K562 (cell line): ENCODE data around the gene DHDDS. TPM values are rescaled to one million over a fixed set of nuclear protein-coding genes. Genes with fewer than 3 reads are reported as not detected.

ENCODE experiments used
- BDP1 ChIP-seq: IDR thresholded peaks from 3 replicates; pipeline ENCODE4 v1.6.1; 2011; ENCODE audit not compliant: insufficient read length, insufficient read depth
- FOS ChIP-seq: IDR thresholded peaks from 3 replicates; pipeline ENCODE4 v1.6.1; 2011; ENCODE audit not compliant: insufficient read length; ENCODE audit errors: extremely low read depth
- GATAD2A ChIP-seq: fragments of 450-650 bp; IDR thresholded peaks from 2 replicates; pipeline ENCODE4 v1.6.1; 2017
- HDAC6 ChIP-seq: IDR thresholded peaks from 2 replicates; pipeline ENCODE4 v1.6.1; 2012; ENCODE audit warnings: low read depth, mild to moderate bottlenecking, control low read depth, inconsistent platforms, low read length, moderate library complexity
- HMGN3 ChIP-seq: IDR thresholded peaks from 2 replicates; pipeline ENCODE4 v1.6.1; 2011; ENCODE audit warnings: borderline replicate concordance, low read depth, mild to moderate bottlenecking, mixed read lengths, low read length; ENCODE audit not compliant: insufficient read length; ENCODE audit errors: extremely low read depth
- HSF4 ChIP-seq: fragments of 250-450 bp; sonication (Bioruptor Pico); IDR thresholded peaks from 2 replicates; pipeline ENCODE4 v2.1.2; 2022; ENCODE audit warnings: mild to moderate bottlenecking, moderate library complexity, borderline replicate concordance
- MECOM ChIP-seq: fragments of 250-450 bp; sonication (Bioruptor Pico); IDR thresholded peaks from 2 replicates; pipeline ENCODE4 v1.8.0; 2022; ENCODE audit warnings: inconsistent platforms
- NCOA1 ChIP-seq: fragments of 450-650 bp; IDR thresholded peaks from 2 replicates; pipeline ENCODE4 v1.6.1; 2016; ENCODE audit warnings: low read depth
- SAFB2 ChIP-seq: fragments of 200-400 bp; formaldehyde crosslinking; IDR thresholded peaks from 2 replicates; pipeline ENCODE4 v1.6.1; 2018; ENCODE audit warnings: borderline replicate concordance, low read length, low read depth, moderate library complexity; ENCODE audit not compliant: severe bottlenecking
- TAF15 ChIP-seq: fragments of 200-400 bp; formaldehyde crosslinking; IDR thresholded peaks from 2 replicates; pipeline ENCODE4 v1.6.1; 2017; ENCODE audit warnings: mild to moderate bottlenecking, low read depth, low read length, moderate library complexity
- TOE1 ChIP-seq, 2 experiments: fragments of 450-650 bp in 1 of 2; sonication (generic) in 1 of 2; formaldehyde crosslinking in 1 of 2; IDR thresholded peaks; 2 replicates each; pipeline versions ENCODE4 v1.7.1 to v1.8.0; 2016 to 2022; ENCODE audit warnings: borderline replicate concordance in 2 of 2, mild to moderate bottlenecking in 2 of 2, antibody characterized with exemption in 1 of 2, inconsistent platforms in 1 of 2, low read depth in 1 of 2, missing genetic modification reagents in 1 of 2, moderate library complexity in 1 of 2
- TRIM24 ChIP-seq, 2 experiments: fragments of 450-650 bp; IDR thresholded peaks; 2 replicates each; pipeline ENCODE4 v1.6.1; 2016
- ZNF146 ChIP-seq: IDR thresholded peaks from one replicate; pipeline ENCODE4 v1.6.1; 2018; ENCODE audit warnings: missing compliant biosample characterization; ENCODE audit not compliant: unreplicated experiment
- ZNF3 ChIP-seq: fragments of 250-450 bp; sonication (Bioruptor Pico); IDR thresholded peaks from 2 replicates; pipeline ENCODE4 v1.5.0; 2021; ENCODE audit warnings: mild to moderate bottlenecking, moderate library complexity
- ZNF436 ChIP-seq: fragments of 250-450, 450-650 bp; sonication (Bioruptor Pico); formaldehyde crosslinking; IDR thresholded peaks from 2 replicates; pipeline ENCODE4 v1.7.0; 2020; ENCODE audit warnings: mild to moderate bottlenecking
- ZNF589 ChIP-seq: fragments of 200-800 bp; sonication (Bioruptor generic); IDR thresholded peaks from 2 replicates; pipeline ENCODE4 v1.6.1; 2016; ENCODE audit warnings: low read depth, missing genetic modification characterization, missing compliant biosample characterization
- ZNF75A ChIP-seq: fragments of 450-650 bp; formaldehyde crosslinking; IDR thresholded peaks from 2 replicates; pipeline ENCODE4 v1.4.0; 2020; ENCODE audit warnings: mild to moderate bottlenecking
- ZNF778 ChIP-seq: fragments of 450-650 bp; formaldehyde crosslinking; IDR thresholded peaks from 2 replicates; pipeline ENCODE4 v1.4.0; 2020; ENCODE audit warnings: mild to moderate bottlenecking, moderate library complexity
- polyA plus RNA-seq, 8 experiments: library from polyadenylated mRNA; depleted of rRNA in 4 of 8; stranded (reverse) in 5 of 8; unstranded in 3 of 8; fragments of >200 nt; fragmentation: Nextera tagmentation in 2 of 8; fragmentation: Illumina TruSeq in 1 of 8; extraction: Ambion mirVana in 2 of 8; extraction: Trizol in 1 of 8; gene quantifications; 2 replicates each; pipeline versions ENCODE4 v1.2.1 to v1.2.3, GENCODE V29; 2011 to 2014; ENCODE audit warnings: inconsistent platforms in 1 of 8, missing spikeins in 1 of 8
- total RNA-seq, 7 experiments: library from RNA; depleted of rRNA in 6 of 7; stranded (reverse); fragments of >200 nt in 6 of 7; fragmentation: Illumina TruSeq in 2 of 7; extraction: Trizol in 2 of 7; gene quantifications; 2 replicates each; pipeline versions ENCODE4 v1.2.1 to v1.2.3, GENCODE V29; 2011 to 2021; ENCODE audit warnings: low replicate concordance in 1 of 7
- TF ChIP-seq, protein P1 (sequence below): sonication (generic); formaldehyde crosslinking; IDR thresholded peaks from 2 replicates; pipeline ENCODE4 v1.8.1; 2022; ENCODE audit warnings: missing genetic modification reagents
- TF ChIP-seq, protein P2 (sequence below): fragments of 450-650 bp; IDR thresholded peaks from 2 replicates; pipeline ENCODE4 v1.6.1; 2016; ENCODE audit warnings: low read depth
- TF ChIP-seq, protein P3 (sequence below): fragments of 250-450 bp; sonication (Bioruptor Pico); IDR thresholded peaks from 2 replicates; pipeline ENCODE4 v1.8.0; 2021; ENCODE audit warnings: moderate library complexity, mild to moderate bottlenecking, inconsistent platforms

Gene DHDDS
- total and polyA plus RNA-seq, 9 of the 15 experiments (the other 6 are each of a cell fraction or from before 2014, with no cell fraction given) = 33.3 to 55.0 (median 44.3) TPM

DNA sequence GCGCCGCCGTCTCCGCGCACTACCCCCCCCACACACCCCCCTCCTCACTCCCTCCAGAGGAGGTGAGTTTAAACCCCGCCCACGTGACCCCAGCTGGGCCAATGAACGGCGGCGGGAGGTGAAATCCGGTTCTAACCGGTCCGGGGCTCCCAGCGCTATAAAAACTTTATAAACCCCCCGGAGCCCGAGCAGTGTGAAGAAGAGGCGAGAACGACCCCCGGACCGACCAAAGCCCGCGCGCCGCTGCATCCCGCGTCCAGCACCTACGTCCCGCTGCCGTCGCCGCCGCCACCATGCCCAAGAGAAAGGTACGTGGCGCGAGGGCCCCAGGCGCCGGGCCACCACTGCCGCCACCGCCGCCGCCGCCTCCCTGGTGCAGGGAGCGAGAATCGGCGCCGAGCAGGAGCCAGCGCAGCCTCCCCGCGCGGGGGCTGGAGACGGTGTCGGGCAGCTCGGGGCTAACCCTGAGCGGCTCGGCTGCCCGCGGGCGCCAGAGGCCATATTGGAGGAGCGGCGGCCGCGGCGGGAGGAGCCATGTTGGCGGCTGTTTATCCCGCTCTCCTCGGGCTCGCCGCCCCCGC is 40.3 kb downstream of the DHDDS start, which contains the start of gene HMGN2 (continued):
- TF ChIP-seq, protein P1, sequence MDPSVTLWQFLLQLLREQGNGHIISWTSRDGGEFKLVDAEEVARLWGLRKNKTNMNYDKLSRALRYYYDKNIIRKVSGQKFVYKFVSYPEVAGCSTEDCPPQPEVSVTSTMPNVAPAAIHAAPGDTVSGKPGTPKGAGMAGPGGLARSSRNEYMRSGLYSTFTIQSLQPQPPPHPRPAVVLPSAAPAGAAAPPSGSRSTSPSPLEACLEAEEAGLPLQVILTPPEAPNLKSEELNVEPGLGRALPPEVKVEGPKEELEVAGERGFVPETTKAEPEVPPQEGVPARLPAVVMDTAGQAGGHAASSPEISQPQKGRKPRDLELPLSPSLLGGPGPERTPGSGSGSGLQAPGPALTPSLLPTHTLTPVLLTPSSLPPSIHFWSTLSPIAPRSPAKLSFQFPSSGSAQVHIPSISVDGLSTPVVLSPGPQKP (CRISPR knock-in tag) = no peak
- TF ChIP-seq, protein P2, sequence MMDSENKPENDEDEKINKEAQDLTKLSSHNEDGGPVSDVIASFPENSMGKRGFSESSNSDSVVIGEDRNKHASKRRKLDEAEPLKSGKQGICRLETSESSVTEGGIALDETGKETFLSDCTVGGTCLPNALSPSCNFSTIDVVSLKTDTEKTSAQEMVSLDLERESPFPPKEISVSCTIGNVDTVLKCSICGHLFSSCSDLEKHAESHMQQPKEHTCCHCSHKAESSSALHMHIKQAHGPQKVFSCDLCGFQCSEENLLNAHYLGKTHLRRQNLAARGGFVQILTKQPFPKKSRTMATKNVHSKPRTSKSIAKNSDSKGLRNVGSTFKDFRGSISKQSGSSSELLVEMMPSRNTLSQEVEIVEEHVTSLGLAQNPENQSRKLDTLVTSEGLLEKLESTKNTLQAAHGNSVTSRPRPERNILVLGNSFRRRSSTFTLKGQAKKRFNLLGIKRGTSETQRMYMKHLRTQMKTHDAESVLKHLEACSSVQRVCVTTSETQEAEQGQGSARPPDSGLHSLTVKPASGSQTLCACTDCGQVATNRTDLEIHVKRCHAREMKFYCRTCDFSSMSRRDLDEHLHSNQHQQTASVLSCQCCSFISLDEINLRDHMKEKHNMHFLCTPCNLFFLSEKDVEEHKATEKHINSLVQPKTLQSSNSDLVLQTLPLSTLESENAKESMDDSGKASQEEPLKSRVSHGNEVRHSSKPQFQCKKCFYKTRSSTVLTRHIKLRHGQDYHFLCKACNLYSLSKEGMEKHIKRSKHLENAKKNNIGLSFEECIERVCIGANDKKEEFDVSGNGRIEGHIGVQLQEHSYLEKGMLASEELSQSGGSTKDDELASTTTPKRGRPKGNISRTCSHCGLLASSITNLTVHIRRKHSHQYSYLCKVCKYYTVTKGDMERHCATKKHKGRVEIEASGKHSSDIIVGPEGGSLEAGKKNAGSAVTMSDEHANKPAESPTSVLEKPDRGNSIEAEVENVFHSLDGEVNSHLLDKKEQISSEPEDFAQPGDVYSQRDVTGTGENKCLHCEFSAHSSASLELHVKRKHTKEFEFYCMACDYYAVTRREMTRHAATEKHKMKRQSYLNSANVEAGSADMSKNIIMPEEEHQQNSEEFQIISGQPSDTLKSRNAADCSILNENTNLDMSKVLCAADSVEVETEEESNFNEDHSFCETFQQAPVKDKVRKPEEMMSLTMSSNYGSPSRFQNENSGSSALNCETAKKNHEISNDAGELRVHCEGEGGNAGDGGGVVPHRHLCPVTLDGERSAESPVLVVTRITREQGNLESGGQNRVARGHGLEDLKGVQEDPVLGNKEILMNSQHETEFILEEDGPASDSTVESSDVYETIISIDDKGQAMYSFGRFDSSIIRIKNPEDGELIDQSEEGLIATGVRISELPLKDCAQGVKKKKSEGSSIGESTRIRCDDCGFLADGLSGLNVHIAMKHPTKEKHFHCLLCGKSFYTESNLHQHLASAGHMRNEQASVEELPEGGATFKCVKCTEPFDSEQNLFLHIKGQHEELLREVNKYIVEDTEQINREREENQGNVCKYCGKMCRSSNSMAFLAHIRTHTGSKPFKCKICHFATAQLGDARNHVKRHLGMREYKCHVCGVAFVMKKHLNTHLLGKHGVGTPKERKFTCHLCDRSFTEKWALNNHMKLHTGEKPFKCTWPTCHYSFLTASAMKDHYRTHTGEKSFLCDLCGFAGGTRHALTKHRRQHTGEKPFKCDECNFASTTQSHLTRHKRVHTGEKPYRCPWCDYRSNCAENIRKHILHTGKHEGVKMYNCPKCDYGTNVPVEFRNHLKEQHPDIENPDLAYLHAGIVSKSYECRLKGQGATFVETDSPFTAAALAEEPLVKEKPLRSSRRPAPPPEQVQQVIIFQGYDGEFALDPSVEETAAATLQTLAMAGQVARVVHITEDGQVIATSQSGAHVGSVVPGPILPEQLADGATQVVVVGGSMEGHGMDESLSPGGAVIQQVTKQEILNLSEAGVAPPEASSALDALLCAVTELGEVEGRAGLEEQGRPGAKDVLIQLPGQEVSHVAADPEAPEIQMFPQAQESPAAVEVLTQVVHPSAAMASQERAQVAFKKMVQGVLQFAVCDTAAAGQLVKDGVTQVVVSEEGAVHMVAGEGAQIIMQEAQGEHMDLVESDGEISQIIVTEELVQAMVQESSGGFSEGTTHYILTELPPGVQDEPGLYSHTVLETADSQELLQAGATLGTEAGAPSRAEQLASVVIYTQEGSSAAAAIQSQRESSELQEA = no peak
- TF ChIP-seq TOE1 (IDR thresholded peaks at IDR 0.05; ENCODE audit: borderline replicate concordance) = peak; percentile 86; the same call in 1 of the 2 replicates
- TF ChIP-seq TOE1 (CRISPR knock-in tag; IDR thresholded peaks at IDR 0.05; ENCODE audit: borderline replicate concordance, low read depth) = no peak
- TF ChIP-seq ZNF778 = no peak
- TF ChIP-seq FOS = peak; percentile 75
- TF ChIP-seq SAFB2 = no peak
- TF ChIP-seq TRIM24 (IDR thresholded peaks at IDR 0.05) = no peak
- TF ChIP-seq, protein P3, sequence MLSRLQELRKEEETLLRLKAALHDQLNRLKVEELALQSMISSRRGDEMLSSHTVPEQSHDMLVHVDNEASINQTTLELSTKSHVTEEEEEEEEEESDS = no peak
- no peak for TF ChIP-seq ZNF589
- no peak for TF ChIP-seq ZNF436
- no peak for TF ChIP-seq MECOM (CRISPR knock-in tag)
- no peak for TF ChIP-seq NCOA1
- no peak for TF ChIP-seq ZNF3 (CRISPR knock-in tag)
- TF ChIP-seq HDAC6 = peak; percentile 14; the same call in 1 of the 2 replicates
- TF ChIP-seq GATAD2A = no peak
- no peak for TF ChIP-seq ZNF146 (CRISPR knock-in tag)
- no peak for TF ChIP-seq TAF15
- no peak for TF ChIP-seq HSF4 (CRISPR knock-in tag)
- TF ChIP-seq ZNF75A (CRISPR knock-in tag) = no peak
- TF ChIP-seq BDP1 = no peak
- no peak for TF ChIP-seq HMGN3
